Transverse colon (tissue), 4 donors: ENCODE results near the gene MTOR. TPM values are rescaled to one million over a fixed set of nuclear protein-coding genes. Genes with fewer than 3 reads are reported as not detected.
A peak's percentile ranks its signal among the peaks of the same experiment; 100 is the strongest.

Experiments used
- DNase-seq: peaks from one replicate; pipeline ENCODE4 v3.0.0-alpha.2; 2019
- H3K27ac ChIP-seq, 4 donors: fragments of 200-600 bp; sonication (generic); 2 replicates each; pipeline ENCODE4 v1.5.1; 2016 to 2018; ENCODE audit warnings: inconsistent platforms in 4 of 4
- H3K27me3 ChIP-seq: fragments of 200-600 bp; sonication (generic); 2 replicates; pipeline ENCODE4 v1.5.1; 2017; ENCODE audit warnings: inconsistent platforms
- H3K36me3 ChIP-seq, 4 donors: fragments of 200-600 bp; sonication (generic); 2 replicates each; pipeline ENCODE4 v1.5.1; 2017 to 2019; ENCODE audit warnings: inconsistent platforms in 4 of 4
- H3K4me1 ChIP-seq, 4 donors: fragments of 200-600 bp; sonication (generic); 2 replicates each; pipeline ENCODE4 v1.5.1; 2017 to 2020; ENCODE audit warnings: inconsistent platforms in 4 of 4
- H3K4me3 ChIP-seq, 4 donors: fragments of 200-600 bp; sonication (generic); 1 replicate in 1 of 4; 2 replicates in 3 of 4; pipeline versions ENCODE4 v1.5.1 to v1.6.1; 2017 to 2019; ENCODE audit warnings: inconsistent platforms in 4 of 4
- H3K9me3 ChIP-seq, 2 donors: fragments of 200-600 bp; sonication (generic); 2 replicates each; pipeline ENCODE4 v1.5.1; 2017 to 2019; ENCODE audit warnings: inconsistent platforms in 2 of 2
- CTCF ChIP-seq, 5 experiments: fragments of 200-600 bp in 3 of 5; fragments of 450-650 bp in 2 of 5; sonication (generic) in 3 of 5; IDR thresholded peaks; 1 replicate in 2 of 5; 2 replicates in 3 of 5; pipeline ENCODE4 v1.5.1; 2016 to 2017; ENCODE audit warnings: antibody characterized with exemption in 5 of 5, inconsistent platforms in 3 of 5, mild to moderate bottlenecking in 2 of 5, moderate library complexity in 1 of 5
- EP300 ChIP-seq: sonication (generic); formaldehyde crosslinking; IDR thresholded peaks from one replicate; pipeline ENCODE4 v1.6.1; 2017; ENCODE audit warnings: antibody characterized with exemption, low read depth
- POLR2A ChIP-seq: fragments of 450-650 bp; IDR thresholded peaks from one replicate; pipeline ENCODE4 v1.6.1; 2016; ENCODE audit warnings: antibody characterized with exemption, mild to moderate bottlenecking, moderate library complexity
- POLR2AphosphoS5 ChIP-seq, 3 donors: sonication (generic); formaldehyde crosslinking; IDR thresholded peaks; one replicate each; pipeline ENCODE4 v1.6.1; 2016; ENCODE audit warnings: antibody characterized with exemption in 3 of 3
- WGBS, 2 donors: methylation state at CpG; one replicate each; pipeline ENCODE4 v1.1.5; 2018; ENCODE audit warnings: low coverage in 1 of 2; 5-methylcytosine and 5-hydroxymethylcytosine counted together
- in situ Hi-C, 4 donors: fragments of 200-750 bp; cut with MboI; loops; one replicate each; pipeline versions ENCODE4 v1.15.0 to v1.15.1; 2017; ENCODE audit warnings: low sequenced_read_pairs in 3 of 4, low pct_ligation_motif_present in 1 of 4, low pct_unique_long_range_greater_than_20kb in 1 of 4
- intact Hi-C: fragments of 100-400 bp; cut with DNase I; formaldehyde crosslinking; loops from one replicate; pipeline ENCODE4 v1.15.1; 2023; ENCODE audit warnings: low total_unique reads
- total RNA-seq, 4 donors: library from RNA; depleted of rRNA; stranded (reverse); fragments of >200 nt; gene quantifications; one replicate each; pipeline ENCODE4 v1.1.0, GENCODE V29; 2016

MTOR gene
- total RNA-seq, 4 donors from 2014 or later: 31.0 to 45.6 (median 40.6) TPM

- in situ Hi-C loops (loop anchor here in 3 of 4 donors (10.0 to 25.0 kb wide), 2 partner anchors 400 to 407 kb away; no protein-coding TSS in a partner anchor), intact Hi-C loops (no loop called here)
- Histone ChIP-seq H3K4me3 (no peak overlapping the region), H3K27ac (peak overlapping the region in 1 of 4 donors; percentile 17), H3K4me1 (no peaks in the 10 kb centered on the region), H3K36me3 (peaks cover 0 to 69% (median 34%) of the 10 kb centered on the region in 4 donors), H3K9me3 (no peaks in the 10 kb centered on the region), H3K27me3 (no peaks in the 10 kb centered on the region)
- DNase-seq: no peak
- TF ChIP-seq CTCF (IDR thresholded peaks at IDR 0.05) (no peak), POLR2A (no peak), POLR2AphosphoS5 (IDR thresholded peaks at IDR 0.05) (no peak), EP300 (no peak)
- 82 to 83% methylated on average over 1 to 6 of the region's 6 CpGs for WGBS, 2 donors
These were observed 25.0 kb downstream of the MTOR start for GRCh38 chr1:11237356-11237755.

GRCh38 chr1:11233208-11233607 is 29.1 kb downstream of the MTOR start:
- no peaks in the 10 kb centered on the region for H3K27me3 ChIP-seq
- intact Hi-C loops: loop anchor here (1.0 kb wide), 1 partner anchor 19 kb away; no protein-coding TSS in a partner anchor
- no peak for DNase-seq
- H3K4me3 ChIP-seq: no peak overlapping the region
- H3K36me3 ChIP-seq: peaks cover 0 to 84% (median 38%) of the 10 kb centered on the region in 4 donors
- no peak overlapping the region for H3K27ac ChIP-seq
- no peaks in the 10 kb centered on the region for H3K4me1 ChIP-seq
- TF ChIP-seq POLR2AphosphoS5 (IDR thresholded peaks at IDR 0.05): no peak
- no peak for TF ChIP-seq CTCF (IDR thresholded peaks at IDR 0.05)
- TF ChIP-seq EP300: no peak
- TF ChIP-seq POLR2A: no peak
- H3K9me3 ChIP-seq: no peaks in the 10 kb centered on the region
- WGBS, 2 donors: 93 to 96% methylated on average over 2 of the region's 2 CpGs
- in situ Hi-C loops: loop anchor here in 3 of 4 donors (10.0 to 25.0 kb wide), 2 partner anchors 404 to 412 kb away; no protein-coding TSS in a partner anchor

DNA sequence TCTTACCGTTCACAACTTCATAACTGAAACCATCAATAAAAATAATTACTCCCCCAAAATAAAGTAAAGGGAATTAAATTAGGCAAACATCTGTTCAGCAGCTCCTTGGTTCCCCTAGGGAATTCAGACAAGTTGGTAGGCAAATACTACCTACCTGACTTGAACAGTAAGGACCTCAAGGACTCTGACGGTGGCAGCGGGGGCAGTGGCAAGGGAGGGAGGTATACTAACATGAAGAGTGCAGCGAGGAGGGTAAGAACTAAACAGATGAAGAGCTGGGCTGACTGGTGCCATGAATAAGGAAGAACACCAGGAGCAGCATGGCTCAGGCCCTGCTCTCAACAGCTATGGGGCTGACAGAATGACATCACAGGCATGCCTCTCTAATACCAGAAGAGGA is 33.1 kb downstream of the MTOR start:
- Histone ChIP-seq H3K4me1 (no peaks in the 10 kb centered on the region), H3K36me3 (peaks cover 0 to 65% (median 32%) of the 10 kb centered on the region in 4 donors), H3K9me3 (no peaks in the 10 kb centered on the region), H3K27me3 (no peaks in the 10 kb centered on the region), H3K4me3 (no peak overlapping the region), H3K27ac (no peak overlapping the region)
- DNase-seq: no peak
- intact Hi-C loops (no loop called here), in situ Hi-C loops (loop anchor here in 2 of 4 donors (25.0 kb wide), 1 partner anchor 408 kb away; no protein-coding TSS in a partner anchor)
- TF ChIP-seq POLR2A: no peak
- 76 to 83% methylated on average over 3 to 4 of the region's 4 CpGs for WGBS, 2 donors

GRCh38 chr1:11227106-11228077 is 35.0 kb downstream of the MTOR start:
- intact Hi-C loops (no loop called here), in situ Hi-C loops (loop anchor here in 2 of 4 donors (25.0 kb wide), 1 partner anchor 410 kb away; no protein-coding TSS in a partner anchor)
- no peaks in the 10 kb centered on the region for H3K27me3 ChIP-seq
- H3K9me3 ChIP-seq: no peaks in the 10 kb centered on the region
- 86 to 93% methylated on average over 9 to 10 of the region's 10 CpGs for WGBS, 2 donors
- H3K27ac ChIP-seq: no peak overlapping the region
- TF ChIP-seq POLR2A (no peak), POLR2AphosphoS5 (IDR thresholded peaks at IDR 0.05) (no peak), EP300 (no peak), CTCF (IDR thresholded peaks at IDR 0.05) (no peak)
- no peak for DNase-seq
- H3K4me3 ChIP-seq: no peak overlapping the region
- H3K36me3 ChIP-seq: peaks cover 0 to 62% (median 27%) of the 10 kb centered on the region in 4 donors
- H3K4me1 ChIP-seq: no peaks in the 10 kb centered on the region
